Keratinocyte (primary cell): Measurements from ENCODE around the gene CRKL. TPM values are rescaled to one million over a fixed set of nuclear protein-coding genes. Genes with fewer than 3 reads are reported as not detected.
"Not testable (repeated sequence)": the region's sequence is repeated elsewhere in the genome, so short reads cannot be mapped to it uniquely, and the experiment has no call there.

Experiments
- DNase-seq: peaks from one replicate; pipeline ENCODE4 v3.0.0-alpha.2; 2011; ENCODE audit warnings: low read depth, missing footprints, low spot score
- FAIRE-seq: peaks from 2 replicates; lab custom pipeline; 2011; peaks lifted over from hg19 to GRCh38; lab: Jason Lieb, UNC
- H2AFZ ChIP-seq: 2 replicates; pipeline ENCODE4 v1.6.0; 2012; ENCODE audit warnings: low read length, control low read depth, inconsistent platforms; ENCODE audit not compliant: control insufficient read depth
- H3K27ac ChIP-seq: 2 replicates; pipeline ENCODE4 v1.5.1; 2011; ENCODE audit warnings: low read length; ENCODE audit not compliant: control insufficient read depth, insufficient read depth
- H3K27me3 ChIP-seq: 3 replicates; pipeline ENCODE4 v1.6.0; 2011; ENCODE audit warnings: low read length; ENCODE audit not compliant: control insufficient read depth, insufficient read depth; ENCODE audit errors: extremely low read depth
- H3K36me3 ChIP-seq, 2 experiments: 2 replicates in 1 of 2; 3 replicates in 1 of 2; pipeline ENCODE4 v1.5.1; 2011; ENCODE audit warnings: low read length in 2 of 2, mild to moderate bottlenecking in 1 of 2; ENCODE audit not compliant: control insufficient read depth in 2 of 2, insufficient read depth in 2 of 2; ENCODE audit errors: extremely low read depth in 1 of 2
- H3K4me1 ChIP-seq: 3 replicates; pipeline ENCODE4 v1.5.1; 2011; ENCODE audit warnings: low read length; ENCODE audit not compliant: control insufficient read depth, insufficient read depth; ENCODE audit errors: extremely low read depth
- H3K4me2 ChIP-seq: 3 replicates; pipeline ENCODE4 v1.6.0; 2011; ENCODE audit warnings: low read depth, low read length; ENCODE audit not compliant: control insufficient read depth, insufficient read depth; ENCODE audit errors: extremely low read depth
- H3K4me3 ChIP-seq, 3 experiments: fragments of 200-600 bp in 1 of 3; sonication (generic) in 1 of 3; 2 replicates in 2 of 3; 3 replicates in 1 of 3; pipeline ENCODE4 v1.5.1; 2011 to 2016; ENCODE audit warnings: low read length in 3 of 3, mild to moderate bottlenecking in 3 of 3, control low read depth in 2 of 3, inconsistent platforms in 1 of 3, low read depth in 1 of 3, mixed read lengths in 1 of 3, mixed run types in 1 of 3, moderate library complexity in 1 of 3; ENCODE audit not compliant: control insufficient read depth in 2 of 3, insufficient read depth in 2 of 3; ENCODE audit errors: extremely low read depth in 1 of 3
- H3K79me2 ChIP-seq: 2 replicates; pipeline ENCODE4 v1.6.0; 2012; ENCODE audit warnings: low read length; ENCODE audit not compliant: control insufficient read depth, insufficient read depth
- H3K9ac ChIP-seq: 3 replicates; pipeline ENCODE4 v1.6.0; 2011; ENCODE audit warnings: low read length; ENCODE audit not compliant: control insufficient read depth, insufficient read depth; ENCODE audit errors: extremely low read depth
- H3K9me1 ChIP-seq: 3 replicates; pipeline ENCODE4 v1.6.0; 2011; ENCODE audit warnings: low read length; ENCODE audit not compliant: control insufficient read depth, insufficient read depth; ENCODE audit errors: extremely low read depth
- H3K9me3 ChIP-seq: 2 replicates; pipeline ENCODE4 v1.5.1; 2012; ENCODE audit warnings: low read depth, low read length; ENCODE audit not compliant: control insufficient read depth
- H4K20me1 ChIP-seq: 3 replicates; pipeline ENCODE4 v1.6.0; 2011; ENCODE audit warnings: low read length; ENCODE audit not compliant: control insufficient read depth, insufficient read depth; ENCODE audit errors: extremely low read depth
- CTCF ChIP-seq, 3 experiments: IDR thresholded peaks in 1 of 3; conservative IDR thresholded peaks in 1 of 3; optimal IDR thresholded peaks in 1 of 3; 2 replicates in 2 of 3; 3 replicates in 1 of 3; pipeline versions ENCODE3 to v1.5.1; 2011; ENCODE audit warnings: low read length in 3 of 3, mild to moderate bottlenecking in 3 of 3, moderate library complexity in 2 of 3, control low read depth in 1 of 3, inconsistent platforms in 1 of 3; ENCODE audit not compliant: insufficient read depth in 2 of 3; ENCODE audit errors: extremely low read depth in 1 of 3
- EZH2 ChIP-seq: IDR thresholded peaks from one replicate; pipeline ENCODE4 v1.6.1; 2012; ENCODE audit warnings: inconsistent platforms, mild to moderate bottlenecking, low read length, moderate library complexity
- dilution Hi-C: fragments of 300-500 bp; cut with MboI; formaldehyde crosslinking; loops from one replicate; pipeline ENCODE4 v1.7.0; 2020; ENCODE audit warnings: low sequenced_read_pairs; ENCODE audit not compliant: extremely low pct_ligation_motif_present
- polyA plus RNA-seq, 5 experiments: library from polyadenylated mRNA; depleted of rRNA in 3 of 5; stranded (reverse) in 3 of 5; stranded (forward) in 1 of 5; unstranded in 1 of 5; fragments of >200 nt; gene quantifications; 1 replicate in 1 of 5; 2 replicates in 3 of 5; 3 replicates in 1 of 5; pipeline versions ENCODE4 v1.2.1 to v1.2.3, GENCODE V29; 2011 to 2012; ENCODE audit warnings: missing spikeins in 2 of 5, low read depth in 1 of 5, low replicate concordance in 1 of 5

Gene CRKL
- polyA plus RNA-seq, 1 donor (not counting 4 experiments of a cell fraction or from before 2014, with no cell fraction given): 32.1 TPM

- Histone ChIP-seq H3K4me1 (peaks cover 9% of the 10 kb centered on the region), H3K27ac (no peak overlapping the region), H3K27me3 (no peaks in the 10 kb centered on the region), H4K20me1 (peaks cover 3% of the 10 kb centered on the region), H2AFZ (no peak overlapping the region), H3K36me3 (peaks cover 2 to 23% of the 10 kb centered on the region in 2 experiments), H3K79me2 (no peaks in the 10 kb centered on the region), H3K9me3 (no peaks in the 10 kb centered on the region), H3K9ac (no peak overlapping the region), H3K4me2 (no peak overlapping the region), H3K9me1 (no peaks in the 10 kb centered on the region), H3K4me3 (no peak overlapping the region)
- TF ChIP-seq EZH2 (no peak), CTCF (optimal IDR thresholded peaks at IDR 0.05 in 1 of 3, IDR thresholded peaks at IDR 0.05 in 1 of 3, conservative IDR thresholded peaks at IDR 0.05 in 1 of 3; ENCODE audit: extremely low read depth in 1 of 3, insufficient read depth in 2 of 3, low read length in 3 of 3) (no peak)
- DNase-seq (no peak), FAIRE-seq (no peak)
- dilution Hi-C loops: no loop called here
Measured at GRCh38 chr22:20889904-20890540, 27.2 kb upstream of the CRKL start.

GRCh38 chr22:20890975-20891374 lies 26.2 kb upstream of the CRKL start:
- no peaks in the 10 kb centered on the region for H3K9me1 ChIP-seq
- FAIRE-seq: no peak
- H3K9ac ChIP-seq: no peak overlapping the region
- dilution Hi-C loops: no loop called here
- H3K36me3 ChIP-seq: peaks cover 2 to 21% of the 10 kb centered on the region in 2 experiments
- no peaks in the 10 kb centered on the region for H3K27me3 ChIP-seq
- no peak overlapping the region for H2AFZ ChIP-seq
- no peak overlapping the region for H3K4me3 ChIP-seq
- DNase-seq: no peak
- no peak for TF ChIP-seq CTCF (optimal IDR thresholded peaks at IDR 0.05 in 1 of 3, IDR thresholded peaks at IDR 0.05 in 1 of 3, conservative IDR thresholded peaks at IDR 0.05 in 1 of 3; ENCODE audit: extremely low read depth in 1 of 3, insufficient read depth in 2 of 3, low read length in 3 of 3)
- TF ChIP-seq EZH2: no peak
- no peaks in the 10 kb centered on the region for H4K20me1 ChIP-seq
- no peak overlapping the region for H3K27ac ChIP-seq
- no peaks in the 10 kb centered on the region for H3K79me2 ChIP-seq
- no peak overlapping the region for H3K4me2 ChIP-seq
- no peaks in the 10 kb centered on the region for H3K9me3 ChIP-seq
- peaks cover 6% of the 10 kb centered on the region for H3K4me1 ChIP-seq

DNA sequence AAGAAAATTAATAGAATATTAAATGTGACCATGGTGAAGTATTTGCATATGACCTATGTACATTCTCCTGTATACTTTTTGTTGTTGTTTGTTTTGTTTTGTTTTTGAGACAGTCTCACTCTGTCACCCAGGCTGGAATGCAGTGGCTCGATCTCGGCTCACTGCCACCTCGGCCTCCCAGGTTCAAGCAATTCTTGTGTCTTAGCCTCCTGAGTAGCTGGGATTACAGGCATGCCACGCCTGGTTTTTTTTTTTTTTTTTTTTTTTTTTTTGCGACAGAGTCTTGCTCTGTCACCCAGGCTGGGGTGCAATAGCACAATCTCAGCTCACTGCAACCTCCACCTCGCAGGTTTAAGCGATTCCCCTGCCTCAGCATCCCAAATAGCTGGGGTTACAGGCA lies 19.5 kb upstream of the CRKL start:
- H4K20me1 ChIP-seq, H3K9me3 ChIP-seq, H3K9me1 ChIP-seq, dilution Hi-C loops, H3K27ac ChIP-seq, DNase-seq, H2AFZ ChIP-seq, H3K4me3 ChIP-seq, H3K9ac ChIP-seq, H3K27me3 ChIP-seq, FAIRE-seq, H3K79me2 ChIP-seq, H3K36me3 ChIP-seq, H3K4me2 ChIP-seq, H3K4me1 ChIP-seq: not testable (repeated sequence)
